Measurements from ENCODE around the gene PFDN1.

GRCh38 chr5:140222416-140222815, 80.5 kb downstream of the PFDN1 start:
- TF ChIP-seq CTCF (IDR thresholded peaks at IDR 0.05) (no peak), POLR2A (IDR thresholded peaks at IDR 0.05) (peak in 1 of 2 donors; percentile 21)
